ENCODE data around the gene FLOT1. TPM values are rescaled to one million over a fixed set of nuclear protein-coding genes. Genes with fewer than 3 reads are reported as not detected.
A peak's percentile ranks its signal among the peaks of the same experiment; 100 is the strongest.

Gene FLOT1
- total and polyA plus RNA-seq, 9 of the 15 experiments (the other 6 are each of a cell fraction or from before 2014, with no cell fraction given) = 11.7 to 149 (median 118) TPM

DNA sequence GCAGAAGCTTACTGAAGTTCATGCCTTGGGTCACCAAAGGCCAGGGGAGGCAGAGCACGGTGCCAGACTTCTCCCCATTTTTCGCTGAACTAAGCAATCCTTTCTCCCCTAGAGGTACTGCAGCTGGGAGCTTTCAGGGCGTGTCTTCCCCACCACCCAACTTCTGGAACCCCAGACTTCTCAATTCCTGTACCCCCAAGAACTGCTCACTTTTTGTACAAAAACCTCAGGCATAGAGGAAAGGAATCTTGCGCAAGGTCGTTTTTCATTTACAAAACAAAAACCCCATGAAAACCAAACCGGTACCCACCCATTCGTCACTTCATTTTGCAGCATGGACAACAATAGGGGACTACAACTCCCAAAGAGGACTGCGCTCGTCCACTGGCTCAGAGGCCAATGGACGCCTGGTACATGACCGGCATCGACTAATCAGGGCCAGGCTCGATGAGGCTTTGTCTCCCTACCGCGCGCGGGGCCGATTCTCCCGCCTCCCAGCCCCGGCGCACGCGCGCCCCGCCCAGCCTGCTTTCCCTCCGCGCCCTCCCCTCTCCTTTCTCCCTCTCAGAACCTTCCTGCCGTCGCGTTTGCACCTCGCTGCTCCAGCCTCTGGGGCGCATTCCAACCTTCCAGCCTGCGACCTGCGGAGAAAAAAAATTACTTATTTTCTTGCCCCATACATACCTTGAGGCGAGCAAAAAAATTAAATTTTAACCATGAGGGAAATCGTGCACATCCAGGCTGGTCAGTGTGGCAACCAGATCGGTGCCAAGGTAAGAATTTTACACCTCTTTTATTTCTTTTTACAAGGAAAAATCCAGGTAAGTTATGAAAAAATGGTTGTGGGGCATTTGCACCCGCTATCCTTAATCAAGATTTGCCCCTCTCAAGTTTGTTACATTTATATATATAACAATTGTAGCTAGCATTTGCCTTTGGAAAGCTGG lies 22.4 kb downstream of the FLOT1 start, which contains the start of gene TUBB (continued):
- TF ChIP-seq DACH1 (IDR thresholded peaks at IDR 0.05; ENCODE audit: partially characterized antibody) = no peak
- no peak; the same call in 1 of the 2 replicates for TF ChIP-seq ZNF263 (CRISPR knock-in tag; IDR thresholded peaks at IDR 0.05; ENCODE audit: borderline replicate concordance)
- TF ChIP-seq, protein P1, sequence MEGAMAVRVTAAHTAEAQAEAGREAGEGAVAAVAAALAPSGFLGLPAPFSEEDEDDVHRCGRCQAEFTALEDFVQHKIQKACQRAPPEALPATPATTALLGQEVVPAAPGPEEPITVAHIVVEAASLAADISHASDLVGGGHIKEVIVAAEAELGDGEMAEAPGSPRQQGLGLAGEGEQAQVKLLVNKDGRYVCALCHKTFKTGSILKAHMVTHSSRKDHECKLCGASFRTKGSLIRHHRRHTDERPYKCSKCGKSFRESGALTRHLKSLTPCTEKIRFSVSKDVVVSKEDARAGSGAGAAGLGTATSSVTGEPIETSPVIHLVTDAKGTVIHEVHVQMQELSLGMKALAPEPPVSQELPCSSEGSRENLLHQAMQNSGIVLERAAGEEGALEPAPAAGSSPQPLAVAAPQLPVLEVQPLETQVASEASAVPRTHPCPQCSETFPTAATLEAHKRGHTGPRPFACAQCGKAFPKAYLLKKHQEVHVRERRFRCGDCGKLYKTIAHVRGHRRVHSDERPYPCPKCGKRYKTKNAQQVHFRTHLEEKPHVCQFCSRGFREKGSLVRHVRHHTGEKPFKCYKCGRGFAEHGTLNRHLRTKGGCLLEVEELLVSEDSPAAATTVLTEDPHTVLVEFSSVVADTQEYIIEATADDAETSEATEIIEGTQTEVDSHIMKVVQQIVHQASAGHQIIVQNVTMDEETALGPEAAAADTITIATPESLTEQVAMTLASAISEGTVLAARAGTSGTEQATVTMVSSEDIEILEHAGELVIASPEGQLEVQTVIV (CRISPR knock-in tag; IDR thresholded peaks at IDR 0.05; ENCODE audit: borderline replicate concordance) = peak; percentile 85
- no peak for TF ChIP-seq ZNF146 (CRISPR knock-in tag; IDR thresholded peaks at IDR 0.05; ENCODE audit: unreplicated experiment)
- TF ChIP-seq, protein P2, sequence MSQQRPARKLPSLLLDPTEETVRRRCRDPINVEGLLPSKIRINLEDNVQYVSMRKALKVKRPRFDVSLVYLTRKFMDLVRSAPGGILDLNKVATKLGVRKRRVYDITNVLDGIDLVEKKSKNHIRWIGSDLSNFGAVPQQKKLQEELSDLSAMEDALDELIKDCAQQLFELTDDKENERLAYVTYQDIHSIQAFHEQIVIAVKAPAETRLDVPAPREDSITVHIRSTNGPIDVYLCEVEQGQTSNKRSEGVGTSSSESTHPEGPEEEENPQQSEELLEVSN (IDR thresholded peaks at IDR 0.05; ENCODE audit: borderline replicate concordance in 1 of 2, extremely low read depth in 1 of 2, insufficient read depth in 1 of 2, insufficient read length in 1 of 2, low read depth in 1 of 2, low read length in 1 of 2, poor library complexity in 1 of 2, severe bottlenecking in 1 of 2) = peak; percentile 93 to 95
- TF ChIP-seq PYGO2 (tag; IDR thresholded peaks at IDR 0.05) = no peak
- no peak for TF ChIP-seq ASH1L (IDR thresholded peaks at IDR 0.05; ENCODE audit: borderline replicate concordance, low read depth, partially characterized antibody)
- no peak for TF ChIP-seq PPARD (CRISPR knock-in tag; IDR thresholded peaks at IDR 0.05)
- no peak for TF ChIP-seq MYBL2 (IDR thresholded peaks at IDR 0.05; ENCODE audit: low read depth)
- TF ChIP-seq MYBL2 (CRISPR knock-in tag; IDR thresholded peaks at IDR 0.05; ENCODE audit: borderline replicate concordance) = no peak
- peak; percentile 91 for TF ChIP-seq E2F3 (CRISPR knock-in tag; IDR thresholded peaks at IDR 0.05)
- TF ChIP-seq SIN3B (IDR thresholded peaks at IDR 0.05; ENCODE audit: low read depth) = no peak
- TF ChIP-seq ZNF584 (CRISPR knock-in tag; IDR thresholded peaks at IDR 0.05; ENCODE audit: low read depth) = no peak
- no peak for TF ChIP-seq FOXK1 (CRISPR knock-in tag; IDR thresholded peaks at IDR 0.05; ENCODE audit: borderline replicate concordance)
- TF ChIP-seq, protein P3, sequence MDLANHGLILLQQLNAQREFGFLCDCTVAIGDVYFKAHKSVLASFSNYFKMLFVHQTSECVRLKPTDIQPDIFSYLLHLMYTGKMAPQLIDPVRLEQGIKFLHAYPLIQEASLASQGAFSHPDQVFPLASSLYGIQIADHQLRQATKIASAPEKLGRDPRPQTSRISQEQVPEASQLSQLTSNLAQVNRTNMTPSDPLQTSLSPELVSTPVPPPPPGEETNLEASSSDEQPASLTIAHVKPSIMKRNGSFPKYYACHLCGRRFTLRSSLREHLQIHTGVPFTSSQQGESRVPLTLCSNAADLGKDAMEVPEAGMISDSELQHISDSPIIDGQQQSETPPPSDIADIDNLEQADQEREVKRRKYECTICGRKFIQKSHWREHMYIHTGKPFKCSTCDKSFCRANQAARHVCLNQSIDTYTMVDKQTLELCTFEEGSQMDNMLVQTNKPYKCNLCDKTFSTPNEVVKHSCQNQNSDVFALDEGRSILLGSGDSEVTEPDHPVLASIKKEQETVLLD (IDR thresholded peaks at IDR 0.05) = peak; percentile 89
- TF ChIP-seq HLTF (IDR thresholded peaks at IDR 0.05) = no peak
- TF ChIP-seq SNRNP70 (optimal IDR thresholded peaks at IDR 0.05; ENCODE audit: low read depth, low read length) = no peak
- TF ChIP-seq, protein P4, sequence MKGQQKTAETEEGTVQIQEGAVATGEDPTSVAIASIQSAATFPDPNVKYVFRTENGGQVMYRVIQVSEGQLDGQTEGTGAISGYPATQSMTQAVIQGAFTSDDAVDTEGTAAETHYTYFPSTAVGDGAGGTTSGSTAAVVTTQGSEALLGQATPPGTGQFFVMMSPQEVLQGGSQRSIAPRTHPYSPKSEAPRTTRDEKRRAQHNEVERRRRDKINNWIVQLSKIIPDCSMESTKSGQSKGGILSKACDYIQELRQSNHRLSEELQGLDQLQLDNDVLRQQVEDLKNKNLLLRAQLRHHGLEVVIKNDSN (CRISPR knock-in tag; IDR thresholded peaks at IDR 0.05) = peak; percentile 79
- no peak for TF ChIP-seq MTA2 (IDR thresholded peaks at IDR 0.05; ENCODE audit: low read depth)
- TF ChIP-seq BRD4 (IDR thresholded peaks at IDR 0.05) = no peak; the same call in 1 of the 2 replicates
- TF ChIP-seq ZKSCAN1 (IDR thresholded peaks at IDR 0.05; ENCODE audit: low read depth, low read length) = no peak
